GM12865 (cell line): ENCODE data around the gene ARHGDIA.

Source experiments
- DNase-seq: peaks from one replicate; pipeline ENCODE4 v3.0.0; 2010; ENCODE audit warnings: low read depth
- H3K4me3 ChIP-seq: 2 replicates; pipeline ENCODE4 v1.5.1; 2011; ENCODE audit warnings: mild to moderate bottlenecking, low read depth, low read length, control low read depth
- CTCF ChIP-seq: IDR thresholded peaks from 2 replicates; pipeline ENCODE4 v1.5.1; 2011; ENCODE audit warnings: low read length, control low read depth, low read depth, inconsistent platforms; ENCODE audit not compliant: insufficient read depth; ENCODE audit errors: missing control alignments

Gene ARHGDIA

GRCh38 chr17:81885454-81885853 is 14.3 kb upstream of the ARHGDIA start:
- TF ChIP-seq CTCF = no peak
- DNase-seq = no peak
- H3K4me3 ChIP-seq = no peak overlapping the region

GRCh38 chr17:81884968-81885367 is 13.8 kb upstream of the ARHGDIA start:
- no peak overlapping the region for H3K4me3 ChIP-seq
- DNase-seq = no peak
- TF ChIP-seq CTCF = no peak

- no peak overlapping the region for H3K4me3 ChIP-seq
- TF ChIP-seq CTCF = no peak
- no peak for DNase-seq
These were observed 13.4 kb upstream of the ARHGDIA start for GRCh38 chr17:81884520-81884919.

- TF ChIP-seq CTCF = no peak
- DNase-seq = no peak
- no peak overlapping the region for H3K4me3 ChIP-seq
These were observed 8.0 kb upstream of the ARHGDIA start for GRCh38 chr17:81879121-81879520.

GRCh38 chr17:81878294-81878693 is 7.2 kb upstream of the ARHGDIA start:
- no peak for DNase-seq
- H3K4me3 ChIP-seq = no peak overlapping the region
- TF ChIP-seq CTCF = no peak

GRCh38 chr17:81877569-81877968 is 6.4 kb upstream of the ARHGDIA start:
- no peak for TF ChIP-seq CTCF
- DNase-seq = no peak
- H3K4me3 ChIP-seq = no peak overlapping the region

- TF ChIP-seq CTCF = peak; percentile 34
- peak; percentile 96 for DNase-seq
- peak overlapping the region; percentile 99 for H3K4me3 ChIP-seq
These were observed 472 bp upstream of the ARHGDIA start for GRCh38 chr17:81871387-81872230.
